GM19328 (cell line): ENCODE measurements around the gene VASH2.
"Not testable (repeated sequence)": the region's sequence is repeated elsewhere in the genome, so short reads cannot be mapped to it uniquely, and the experiment has no call there.

Source experiments
- ATAC-seq: cut with Tn5 transposase; IDR thresholded peaks from one replicate; pipeline ENCODE4 v1.9.1; 2021; ENCODE audit warnings: mild to moderate bottlenecking, moderate library complexity; ENCODE audit not compliant: unreplicated experiment

The VASH2 gene

GRCh38 chr1:212954514-212954913, 4.2 kb downstream of the VASH2 start:
- ATAC-seq: no peak

- ATAC-seq: no peak
Observed at GRCh38 chr1:212955098-212955497, 4.8 kb downstream of the VASH2 start.

- ATAC-seq: no peak
Observed at GRCh38 chr1:212955961-212956620, 5.8 kb downstream of the VASH2 start.

- ATAC-seq: no peak
Observed at GRCh38 chr1:212957546-212957945, 7.2 kb downstream of the VASH2 start.

- no peak for ATAC-seq
Observed at GRCh38 chr1:212958175-212958574, 7.8 kb downstream of the VASH2 start.

- peak; percentile 78 for ATAC-seq
Observed at GRCh38 chr1:212959266-212960220, 9.2 kb downstream of the VASH2 start.

GRCh38 chr1:212960932-212961331, 10.6 kb downstream of the VASH2 start:
- ATAC-seq: no peak

- no peak for ATAC-seq
Observed at GRCh38 chr1:212962509-212962908, 12.2 kb downstream of the VASH2 start.

- ATAC-seq: no peak
Observed at GRCh38 chr1:212964102-212964501, 13.8 kb downstream of the VASH2 start.

- not testable (repeated sequence) for ATAC-seq
Observed at GRCh38 chr1:212964993-212965392, 14.7 kb downstream of the VASH2 start.

GRCh38 chr1:212966616-212967015, 16.3 kb downstream of the VASH2 start:
- no peak for ATAC-seq

- peak; percentile 61 for ATAC-seq
Observed at GRCh38 chr1:212967801-212968200, 17.5 kb downstream of the VASH2 start.

GRCh38 chr1:212968368-212968863, 18.1 kb downstream of the VASH2 start:
- ATAC-seq: no peak

- ATAC-seq: no peak
Observed at GRCh38 chr1:212970085-212970484, 19.7 kb downstream of the VASH2 start.

GRCh38 chr1:212971312-212971711, 21.0 kb downstream of the VASH2 start:
- no peak for ATAC-seq

- no peak for ATAC-seq
Observed at GRCh38 chr1:212973426-212973825, 23.1 kb downstream of the VASH2 start.

GRCh38 chr1:212973899-212974298, 23.6 kb downstream of the VASH2 start:
- no peak for ATAC-seq

GRCh38 chr1:212974711-212975110, 24.4 kb downstream of the VASH2 start:
- ATAC-seq: no peak

- no peak for ATAC-seq
Observed at GRCh38 chr1:212975111-212975918, 25.0 kb downstream of the VASH2 start.

- no peak for ATAC-seq
Observed at GRCh38 chr1:212976586-212976985, 26.2 kb downstream of the VASH2 start.
